ENCODE data around the gene SOX30.

DNA sequence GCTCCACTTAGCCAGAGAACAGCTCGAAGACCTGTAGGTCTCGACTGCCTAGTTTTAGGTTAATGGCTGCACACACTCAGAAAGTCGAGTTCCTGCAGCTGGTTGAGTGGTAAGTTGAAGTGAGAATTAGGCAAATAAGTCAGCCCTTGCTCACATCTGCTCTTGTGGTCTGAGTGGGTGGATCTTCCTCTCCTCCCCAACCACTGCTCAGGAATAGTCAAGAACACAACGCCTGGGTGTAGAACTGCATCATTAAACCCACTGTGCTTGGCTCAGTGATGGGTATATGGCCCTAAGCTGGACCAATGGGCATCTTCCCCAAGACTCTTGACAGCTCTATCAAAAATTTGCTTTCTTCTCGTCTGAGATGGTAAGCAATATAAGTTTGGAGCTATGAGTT, 55.8 kb downstream of the SOX30 start:
- TF ChIP-seq, protein P1, sequence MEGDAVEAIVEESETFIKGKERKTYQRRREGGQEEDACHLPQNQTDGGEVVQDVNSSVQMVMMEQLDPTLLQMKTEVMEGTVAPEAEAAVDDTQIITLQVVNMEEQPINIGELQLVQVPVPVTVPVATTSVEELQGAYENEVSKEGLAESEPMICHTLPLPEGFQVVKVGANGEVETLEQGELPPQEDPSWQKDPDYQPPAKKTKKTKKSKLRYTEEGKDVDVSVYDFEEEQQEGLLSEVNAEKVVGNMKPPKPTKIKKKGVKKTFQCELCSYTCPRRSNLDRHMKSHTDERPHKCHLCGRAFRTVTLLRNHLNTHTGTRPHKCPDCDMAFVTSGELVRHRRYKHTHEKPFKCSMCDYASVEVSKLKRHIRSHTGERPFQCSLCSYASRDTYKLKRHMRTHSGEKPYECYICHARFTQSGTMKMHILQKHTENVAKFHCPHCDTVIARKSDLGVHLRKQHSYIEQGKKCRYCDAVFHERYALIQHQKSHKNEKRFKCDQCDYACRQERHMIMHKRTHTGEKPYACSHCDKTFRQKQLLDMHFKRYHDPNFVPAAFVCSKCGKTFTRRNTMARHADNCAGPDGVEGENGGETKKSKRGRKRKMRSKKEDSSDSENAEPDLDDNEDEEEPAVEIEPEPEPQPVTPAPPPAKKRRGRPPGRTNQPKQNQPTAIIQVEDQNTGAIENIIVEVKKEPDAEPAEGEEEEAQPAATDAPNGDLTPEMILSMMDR (IDR thresholded peaks at IDR 0.05) = no peak
- no peak for TF ChIP-seq POLR2A (IDR thresholded peaks at IDR 0.05)
